GM19395 (cell line): Measurements from ENCODE around the gene CDHR3.

ENCODE experiments used
- ATAC-seq: cut with Tn5 transposase; IDR thresholded peaks from one replicate; pipeline ENCODE4 v1.9.1; 2021; ENCODE audit warnings: mild to moderate bottlenecking, moderate library complexity; ENCODE audit not compliant: unreplicated experiment

CDHR3 gene

DNA sequence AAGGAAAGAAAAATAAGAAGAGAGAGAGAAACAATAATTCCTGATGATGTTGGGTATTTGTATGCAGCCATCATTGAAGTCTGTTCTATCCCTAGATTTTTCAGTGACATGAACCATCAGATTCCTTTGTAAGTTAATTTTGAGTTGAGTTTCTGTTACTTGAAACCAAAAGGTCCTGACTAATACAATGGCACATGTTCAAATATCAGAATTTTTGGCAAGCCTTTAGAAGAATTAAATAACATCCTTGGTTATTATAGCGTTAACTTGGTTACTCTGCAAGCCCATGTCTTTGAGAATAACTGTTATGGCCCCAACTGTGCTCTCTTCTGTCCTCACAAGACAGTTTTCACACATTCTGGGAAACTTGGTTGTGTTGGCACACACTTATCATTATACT is 82.5 kb downstream of the CDHR3 start:
- no peak for ATAC-seq

DNA sequence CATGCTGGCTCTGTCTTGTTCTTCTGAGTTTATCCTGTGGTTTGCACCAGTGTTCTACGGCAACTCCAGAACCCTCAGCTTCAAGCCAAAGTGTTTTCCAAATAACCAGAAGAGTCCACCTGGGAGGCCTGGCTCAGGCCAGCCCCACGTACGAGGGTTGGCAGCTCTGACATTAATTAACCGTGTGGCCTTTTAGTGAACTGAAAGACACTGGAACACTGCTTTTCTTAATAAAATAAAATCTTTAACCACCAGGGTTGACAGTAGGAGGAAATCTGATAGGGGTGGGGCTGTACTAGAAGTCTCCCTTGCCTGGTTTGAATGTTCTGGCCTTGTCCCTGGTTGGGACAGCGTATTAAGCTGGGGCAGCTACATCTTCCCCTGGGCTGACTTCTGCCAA is 84.1 kb downstream of the CDHR3 start:
- no peak for ATAC-seq

DNA sequence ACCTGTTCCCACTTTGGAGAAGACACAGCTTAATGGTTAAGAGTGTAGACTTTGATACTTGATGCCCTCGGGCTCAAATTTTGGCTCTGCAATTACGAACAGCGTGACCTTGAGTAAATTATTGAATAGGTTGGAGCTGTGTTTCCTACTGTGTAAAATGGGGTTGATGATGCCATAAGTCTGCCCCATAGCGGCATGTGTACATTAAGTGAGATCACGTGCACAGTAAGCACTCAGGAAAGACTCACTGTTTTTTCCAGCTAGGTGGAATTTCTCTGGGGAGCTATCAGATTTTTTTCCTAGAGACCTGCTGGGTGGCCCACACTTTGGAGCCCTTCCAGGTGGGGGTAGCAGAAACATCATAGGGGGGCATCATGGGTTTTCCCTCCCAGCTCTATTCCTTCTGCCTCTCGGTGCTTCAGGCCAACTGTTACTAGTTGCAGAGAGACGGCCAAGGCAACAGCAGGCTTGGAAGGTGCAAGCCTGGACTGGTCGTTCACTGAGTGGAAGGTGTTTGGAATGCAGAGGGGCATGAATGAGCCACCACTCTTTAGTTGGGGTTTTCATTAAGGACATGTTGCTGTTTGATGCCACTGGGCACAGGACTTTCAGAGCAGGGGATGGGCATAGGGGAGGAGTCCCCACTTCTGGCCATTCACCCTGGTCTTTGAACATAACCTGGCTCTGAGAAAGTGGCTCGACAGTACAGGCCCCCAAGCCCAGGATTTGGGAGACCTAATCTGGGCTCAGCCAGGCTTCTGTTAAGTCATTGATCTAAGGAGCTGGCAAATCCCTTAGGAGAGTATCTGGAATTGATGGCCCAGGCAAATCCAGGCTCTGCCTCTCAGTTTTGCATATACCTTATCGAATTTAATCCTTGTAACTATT is 85.0 kb downstream of the CDHR3 start:
- no peak for ATAC-seq

DNA sequence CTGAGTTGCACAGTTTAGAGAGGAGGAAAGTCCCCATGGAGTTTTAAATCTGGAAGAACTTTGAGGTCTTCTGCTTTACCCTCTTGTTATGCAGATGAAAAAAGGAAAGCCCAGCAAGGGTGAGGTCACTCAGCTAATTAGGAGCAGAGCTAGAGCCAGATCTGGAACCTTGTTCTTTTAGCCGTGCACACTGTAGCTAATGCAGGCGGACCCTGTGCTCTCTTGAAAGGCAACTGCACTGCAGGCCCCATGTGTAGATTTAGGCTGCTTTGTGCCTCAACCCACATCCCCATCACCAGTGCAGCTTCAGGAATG is 85.6 kb downstream of the CDHR3 start:
- ATAC-seq = no peak

DNA sequence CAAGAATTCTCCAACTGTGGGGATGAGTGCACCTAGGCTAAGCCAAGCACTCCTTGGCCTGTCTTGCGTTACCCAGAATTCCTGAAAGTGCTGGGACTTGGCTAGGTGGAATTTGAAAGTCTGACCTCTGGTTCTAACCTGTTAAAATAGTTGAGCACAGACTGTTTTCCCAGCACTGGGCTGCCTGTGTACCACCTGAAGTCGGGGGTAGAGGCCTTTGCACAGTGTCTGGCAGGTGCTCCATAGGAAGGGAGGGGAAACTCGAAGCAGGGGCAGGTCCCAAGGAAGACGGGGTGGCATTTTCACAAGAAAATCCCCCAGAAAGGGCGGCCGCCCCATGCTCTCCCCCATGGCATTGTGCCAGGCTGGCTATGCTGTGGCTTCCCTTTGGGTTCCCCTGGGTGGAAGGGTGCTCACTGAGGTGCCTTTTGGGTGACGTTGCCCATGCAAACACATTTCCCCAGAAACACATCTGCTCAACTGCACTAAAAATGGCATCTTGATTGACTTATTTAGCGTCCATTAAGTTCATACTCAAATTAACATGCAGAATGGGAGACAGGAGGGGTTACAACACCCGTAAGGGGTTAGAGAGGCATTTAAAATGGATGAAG is 86.2 kb downstream of the CDHR3 start:
- no peak for ATAC-seq

DNA sequence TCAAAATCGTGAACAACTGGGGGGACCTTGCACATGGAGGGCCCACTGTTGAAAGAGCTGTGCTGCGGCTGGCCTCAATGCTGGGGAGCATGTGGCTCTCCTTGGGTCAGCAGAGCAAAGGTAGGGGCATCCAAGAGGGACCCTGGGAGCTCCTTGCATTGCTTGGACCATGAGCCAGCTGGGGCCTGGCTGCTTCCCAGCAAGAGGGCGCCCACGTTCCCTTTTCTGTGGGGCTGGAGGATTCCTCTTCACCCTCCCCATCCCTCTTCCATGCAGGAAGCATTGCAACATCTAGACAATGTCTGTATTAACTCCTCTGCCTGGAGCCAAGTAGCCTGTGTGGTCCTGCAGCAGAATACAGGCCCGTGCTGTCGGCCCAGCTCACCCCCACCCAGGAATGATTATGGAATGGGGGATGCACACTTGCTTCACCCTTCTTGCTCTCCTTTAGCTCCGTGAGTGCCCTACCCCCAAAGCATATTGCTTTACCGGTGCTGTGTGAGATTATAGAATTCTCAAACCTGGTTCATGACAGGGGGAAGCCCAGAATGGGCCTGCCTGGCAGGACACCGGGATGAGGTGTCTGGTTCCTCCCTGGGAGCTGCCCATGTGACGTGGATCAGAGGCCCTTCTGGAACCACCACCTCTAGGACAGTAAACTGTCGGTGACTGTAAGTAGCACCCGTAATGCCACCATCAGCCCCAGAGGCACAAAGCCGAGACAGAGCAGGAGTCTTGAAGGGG is 87.1 kb downstream of the CDHR3 start:
- ATAC-seq = no peak

DNA sequence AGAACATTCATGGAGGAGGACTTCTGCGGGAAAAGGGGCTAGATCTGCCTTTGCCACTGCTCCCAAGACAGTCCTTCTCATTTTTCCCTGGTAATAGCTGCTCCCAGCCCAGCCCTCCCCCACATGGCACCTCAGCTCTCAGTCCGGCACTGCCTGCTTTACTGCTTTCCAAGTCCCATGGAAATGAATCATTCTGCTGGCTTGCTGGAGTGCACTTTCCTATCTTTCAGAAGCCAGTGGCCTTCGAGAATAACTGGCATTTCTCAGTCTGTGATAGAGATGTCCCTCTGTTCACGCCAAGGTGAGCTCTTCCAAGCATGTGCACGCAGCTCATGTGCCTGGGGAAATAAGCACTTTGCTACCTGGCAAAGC is 87.7 kb downstream of the CDHR3 start:
- ATAC-seq = no peak

DNA sequence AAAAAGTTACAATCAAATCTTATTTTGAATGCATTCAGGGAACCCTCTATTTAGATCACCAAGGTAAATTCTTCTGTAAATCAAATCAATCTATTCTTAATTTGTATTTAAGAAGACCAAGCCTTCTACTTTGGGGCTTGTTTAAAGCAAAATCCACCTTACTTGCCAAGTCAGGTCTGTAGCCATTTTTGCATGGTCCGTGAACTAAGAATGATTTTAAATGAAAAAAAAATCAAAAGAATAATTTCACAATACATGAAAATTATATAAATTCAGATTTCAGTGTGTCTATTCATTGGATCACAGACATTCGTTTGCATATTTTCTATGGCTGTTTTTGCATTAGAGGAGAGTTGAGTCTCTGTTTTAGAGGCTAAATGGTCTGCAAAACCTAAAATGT is 89.6 kb downstream of the CDHR3 start:
- no peak for ATAC-seq

DNA sequence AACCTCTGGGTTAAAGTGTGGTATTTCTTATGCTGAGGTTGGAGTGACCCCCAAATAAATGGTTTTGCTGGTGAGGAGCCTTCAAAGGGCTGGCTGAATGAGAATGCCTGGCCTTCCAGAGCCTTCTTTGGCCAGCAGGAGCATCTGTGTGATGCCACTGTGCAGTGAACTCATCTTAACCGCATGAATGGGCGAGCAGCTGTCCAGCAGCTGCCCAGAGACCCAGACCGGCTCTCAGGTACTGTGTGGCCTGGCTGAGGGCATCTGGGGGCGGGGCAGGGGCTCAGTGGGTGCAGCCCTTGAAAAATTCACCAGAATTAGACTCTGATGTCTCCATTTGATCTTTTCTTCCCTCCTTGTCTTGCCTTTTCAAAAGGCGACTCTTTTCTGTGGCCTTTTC is 90.0 kb downstream of the CDHR3 start:
- ATAC-seq = no peak

DNA sequence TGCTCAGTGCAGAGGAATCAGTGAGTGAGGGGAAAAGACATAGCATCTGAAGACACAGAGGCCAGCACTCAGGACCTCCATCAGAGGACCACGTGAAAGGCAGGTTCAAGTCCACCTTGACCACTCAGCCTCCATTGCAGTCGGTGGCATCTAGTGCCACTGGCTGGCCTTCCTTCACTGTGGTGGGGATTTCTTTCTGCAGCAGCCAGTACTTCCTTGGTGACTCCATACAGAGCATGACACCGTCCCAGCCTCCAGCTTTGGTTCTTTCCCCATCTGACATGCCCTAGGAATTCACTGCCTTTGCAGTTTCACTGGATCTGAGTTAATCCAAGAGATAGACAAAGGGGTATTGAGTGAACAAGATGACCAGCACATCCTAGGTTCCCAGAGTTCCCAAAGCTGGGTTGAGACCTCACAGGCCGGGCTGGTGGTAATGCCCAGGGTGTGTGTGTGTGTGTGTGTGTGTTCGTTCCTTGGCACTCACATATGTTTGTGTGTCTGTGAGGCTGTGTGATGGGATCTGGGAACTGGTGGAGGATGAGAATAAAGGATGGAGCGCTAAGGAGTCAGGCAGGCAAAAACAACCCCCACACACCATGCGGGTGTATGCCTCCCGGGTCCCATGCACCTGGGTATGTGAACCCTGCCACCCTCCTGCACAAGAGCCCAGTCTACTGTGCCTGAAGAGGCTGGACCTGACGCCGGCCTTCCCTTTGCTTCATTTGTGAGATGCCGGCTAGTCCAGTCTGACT is 91.3 kb downstream of the CDHR3 start:
- no peak for ATAC-seq

DNA sequence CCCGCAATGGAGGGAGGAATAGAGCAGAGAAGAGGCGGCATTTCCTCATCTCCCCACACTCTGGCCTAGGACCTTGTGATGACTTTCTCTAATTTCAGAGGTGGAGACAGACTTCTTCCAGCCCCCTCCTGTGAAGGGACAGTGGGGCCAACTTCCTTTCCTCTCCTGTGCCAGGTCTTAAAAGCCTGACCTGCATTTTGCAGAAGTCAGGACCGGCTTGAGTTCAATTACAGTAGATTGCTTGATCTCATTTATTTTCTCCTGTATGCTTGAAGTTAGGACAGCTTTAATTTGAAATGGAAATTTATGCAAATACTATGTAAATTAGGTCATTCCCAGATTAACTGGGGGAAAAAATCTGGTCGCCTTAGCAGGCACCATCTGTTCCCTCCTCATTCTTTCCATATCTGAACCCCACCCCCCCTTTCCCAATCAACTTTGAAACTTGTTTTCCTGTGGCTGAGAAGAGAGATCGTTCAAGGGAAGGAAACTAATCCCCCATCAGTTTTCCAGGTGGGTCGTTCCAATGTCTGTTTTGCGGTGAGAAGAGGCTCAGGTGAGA is 92.0 kb downstream of the CDHR3 start:
- no peak for ATAC-seq

DNA sequence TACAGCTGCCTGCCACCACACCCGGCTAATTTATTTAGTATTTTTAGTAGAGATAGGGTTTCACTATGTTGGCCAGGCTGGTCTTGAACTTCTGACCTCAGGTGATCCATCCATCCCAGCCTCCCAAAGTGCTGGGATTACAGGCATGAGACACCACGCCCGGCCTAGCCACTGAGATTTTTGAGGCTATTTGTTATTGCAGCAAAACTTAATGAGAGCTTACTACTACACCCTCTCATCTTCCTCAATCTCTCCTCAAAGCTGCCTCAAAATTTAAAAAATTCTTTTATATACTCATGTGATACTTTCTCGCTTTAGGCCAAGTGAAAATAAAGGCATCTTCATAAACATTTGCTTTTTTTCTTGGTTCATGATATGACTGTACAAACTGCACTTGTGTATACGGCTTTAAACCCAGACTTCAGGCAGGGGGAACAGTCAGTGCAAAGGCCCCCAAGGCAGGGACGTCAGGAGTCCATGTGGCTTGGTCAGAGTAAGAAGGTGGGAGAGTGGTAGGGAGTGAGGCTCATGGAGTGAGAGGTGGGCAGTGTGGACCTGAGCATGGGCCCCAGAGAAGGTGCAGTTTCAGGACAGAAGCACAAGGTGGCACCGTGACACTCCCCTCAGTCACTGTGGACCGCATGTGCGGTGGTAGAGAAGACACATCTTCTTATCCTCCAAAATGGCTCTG is 93.6 kb downstream of the CDHR3 start:
- ATAC-seq = peak; percentile 47

DNA sequence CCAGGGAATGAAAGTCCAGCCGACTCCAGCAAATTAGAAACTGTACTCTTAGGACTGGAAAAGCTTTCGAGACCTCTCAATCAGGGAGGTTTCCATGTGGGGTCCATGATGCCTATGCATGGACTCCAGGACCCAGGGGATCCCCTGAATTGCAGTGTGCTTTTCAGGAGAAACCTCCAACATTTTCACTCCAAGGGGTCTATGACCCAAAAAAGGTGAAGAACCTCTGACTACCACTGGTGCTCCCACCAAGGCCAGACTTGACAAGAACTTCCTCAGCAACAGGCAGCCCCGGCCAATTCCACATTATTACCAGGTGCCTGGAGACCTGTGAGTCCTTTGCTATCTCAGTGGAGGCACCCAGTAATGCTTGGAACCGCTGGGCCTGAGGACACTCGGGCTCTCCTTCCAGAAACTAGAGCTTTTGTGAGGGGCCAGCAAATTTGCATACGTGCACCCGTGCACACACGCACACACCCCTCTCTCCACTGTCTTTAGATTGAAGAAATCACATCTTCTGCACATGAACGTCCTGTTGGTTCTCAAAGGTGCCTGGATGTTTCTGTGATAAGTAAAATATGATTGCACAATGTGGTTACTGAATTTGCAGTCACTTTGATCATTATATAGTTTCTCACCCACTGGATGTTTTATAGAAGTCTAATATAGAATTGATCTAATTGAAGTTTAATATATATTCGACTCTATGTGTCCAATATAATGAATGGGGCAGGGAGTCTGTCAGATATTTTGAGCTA is 94.3 kb downstream of the CDHR3 start:
- ATAC-seq = no peak

DNA sequence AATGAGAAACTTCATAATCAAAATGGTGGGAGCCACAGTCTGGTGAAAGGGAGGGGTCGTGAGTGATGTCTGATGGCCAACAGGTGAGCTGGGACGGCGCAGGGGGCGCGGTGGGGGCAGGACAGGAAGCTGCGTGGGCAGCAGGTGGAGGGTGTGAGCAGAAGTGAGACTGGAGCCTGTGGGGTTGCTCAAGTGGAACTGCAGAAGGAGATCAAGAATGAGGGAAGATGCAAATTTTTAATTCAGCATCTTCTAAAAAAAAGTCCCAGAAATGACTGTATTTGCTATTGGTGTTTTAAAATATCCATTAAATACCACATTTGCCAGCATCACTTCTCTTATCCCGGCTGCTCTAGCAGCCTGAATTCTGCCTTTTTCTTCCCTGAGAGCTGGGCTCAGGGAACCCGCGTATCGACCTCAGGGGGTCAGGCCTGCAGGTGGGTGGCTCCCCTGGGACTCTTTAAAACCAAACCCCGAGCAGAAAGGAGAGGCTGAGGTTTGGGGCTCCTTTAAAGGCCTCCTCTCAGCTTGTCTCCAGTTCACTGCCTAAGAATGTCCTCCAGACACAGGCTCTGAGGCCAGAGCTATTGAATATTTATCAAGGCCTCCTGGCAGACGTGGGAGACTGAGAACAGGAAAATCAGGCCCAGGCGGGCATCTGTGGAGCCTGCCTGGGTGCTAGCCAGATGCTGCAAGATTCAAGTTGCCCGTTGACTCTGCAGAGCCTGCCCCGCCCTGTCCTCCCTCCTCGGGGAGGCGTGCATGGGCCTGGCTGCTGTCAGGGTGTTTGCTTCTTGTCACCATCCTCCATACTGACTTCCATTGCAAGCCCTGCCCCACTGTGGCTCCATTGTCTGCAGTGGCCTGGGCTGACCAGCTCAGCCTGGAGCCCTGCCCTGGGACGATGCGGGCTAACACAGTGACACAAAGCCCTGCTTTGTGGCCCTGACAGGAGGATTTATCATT is 95.2 kb downstream of the CDHR3 start:
- peak; percentile 68 for ATAC-seq

DNA sequence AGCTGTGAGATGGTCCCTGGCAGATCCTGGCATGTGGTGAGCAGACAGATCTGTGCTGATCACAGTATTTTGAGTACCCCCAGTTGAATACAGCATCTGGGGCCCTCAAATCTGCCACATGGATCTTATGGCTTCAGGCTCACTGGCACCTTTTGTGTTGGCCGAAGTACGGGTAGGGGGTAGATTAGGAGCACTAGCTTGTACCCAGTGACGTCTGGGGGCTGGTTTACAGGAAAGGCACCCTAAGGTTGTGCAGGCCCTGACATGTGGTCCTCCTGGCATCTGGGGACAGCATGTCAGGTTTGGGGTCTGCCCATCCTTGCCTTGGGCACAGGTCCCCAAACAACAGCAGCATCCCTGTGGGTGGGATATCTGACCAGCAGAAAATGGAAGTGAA is 95.9 kb downstream of the CDHR3 start:
- no peak for ATAC-seq

DNA sequence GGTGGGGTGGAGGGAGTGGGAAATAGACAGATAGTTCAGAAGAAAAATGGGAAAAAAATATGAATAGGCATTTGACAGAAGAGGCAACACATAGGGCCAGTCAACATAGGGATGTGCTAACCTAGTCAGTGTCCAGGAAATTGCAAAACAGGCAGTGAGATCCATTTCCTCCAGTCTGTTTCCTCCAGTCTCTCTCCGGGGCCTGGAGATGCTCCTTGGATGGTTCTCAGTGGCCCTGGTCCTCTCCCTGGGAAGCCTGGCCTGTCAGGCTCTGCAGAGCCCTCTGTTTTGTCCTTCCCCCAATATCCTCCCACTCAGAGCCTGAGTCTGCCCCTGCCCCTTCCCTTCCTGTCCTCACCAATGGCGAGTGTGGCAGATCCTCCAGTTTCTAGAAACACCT is 96.5 kb downstream of the CDHR3 start:
- no peak for ATAC-seq

DNA sequence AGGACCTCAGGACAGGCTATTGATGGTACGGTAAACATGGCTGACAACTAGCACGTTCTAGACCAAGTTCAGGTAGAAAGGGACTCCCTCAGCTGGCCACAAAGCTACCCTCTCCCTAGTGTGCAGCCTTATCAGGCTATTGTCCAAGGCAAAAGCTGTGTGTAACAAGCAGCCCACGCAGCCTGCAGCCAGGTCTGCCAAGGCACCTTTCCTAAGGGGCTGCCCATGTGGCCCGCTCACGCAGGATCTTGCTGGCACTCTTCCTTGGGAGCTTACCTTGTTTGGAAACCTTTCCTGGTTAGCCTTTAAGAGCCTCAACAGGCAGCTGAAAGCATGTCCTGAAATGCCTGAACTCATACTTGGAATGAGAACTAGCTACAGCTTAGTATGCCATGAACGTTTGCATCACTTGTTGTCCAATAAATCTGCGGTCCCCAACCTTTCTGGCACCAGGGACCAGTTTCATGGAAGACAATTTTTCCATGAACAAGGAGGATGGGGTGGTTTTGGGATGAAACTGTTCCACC is 97.4 kb downstream of the CDHR3 start:
- ATAC-seq = no peak

DNA sequence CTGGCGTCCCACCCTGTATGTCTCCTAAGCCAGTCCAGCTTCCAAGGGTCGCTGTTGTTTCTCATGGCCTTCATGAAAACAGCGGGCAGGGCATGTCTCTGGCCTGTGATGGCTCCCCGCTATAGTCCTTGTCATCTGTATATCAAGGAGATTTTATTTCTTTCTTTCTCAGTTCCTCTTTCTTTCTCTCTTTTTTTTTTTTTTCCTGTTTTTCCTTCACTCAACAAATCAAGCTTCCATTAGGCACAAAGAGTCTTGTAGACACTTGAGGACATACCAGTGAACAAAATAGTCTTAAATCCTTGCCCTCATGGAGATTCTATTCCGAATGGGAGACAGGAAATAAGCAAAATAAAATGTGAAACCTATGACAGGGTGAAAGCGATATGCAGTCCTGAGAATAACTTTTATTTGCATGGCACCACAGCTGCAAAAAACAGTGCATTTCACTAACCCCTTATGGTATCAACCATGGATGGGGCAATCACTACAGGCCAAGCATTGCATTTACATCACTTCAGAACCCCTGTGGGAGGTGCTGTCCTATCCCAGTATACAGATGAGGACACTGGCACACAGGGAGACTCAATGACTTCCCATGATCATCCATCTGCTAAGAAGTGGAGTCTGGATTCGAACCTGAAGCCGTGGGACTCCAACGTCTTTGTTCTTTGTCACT is 98.4 kb downstream of the CDHR3 start:
- ATAC-seq = peak; percentile 40
